ENCODE measurements around the gene ADAM17. TPM values are rescaled to one million over a fixed set of nuclear protein-coding genes. Genes with fewer than 3 reads are reported as not detected.
A peak's percentile ranks its signal among the peaks of the same experiment; 100 is the strongest.

The ADAM17 gene
- 12.4 to 14.3 TPM (median 13.3 TPM) in 3 replicates for polyA plus RNA-seq
- polyA plus RNA-seq (2011; ENCODE audit: low read depth) = 23.9 TPM
- polyA plus RNA-seq (2011; cell fraction: cytosol; rRNA removed) = 4.3 and 6.7 TPM in 2 replicates
- polyA plus RNA-seq (2011; cell fraction: nucleus; rRNA removed) = 22.9 and 26.8 TPM in 2 replicates
- polyA plus RNA-seq (2012; ENCODE audit: low replicate concordance) = 20.0 and 27.2 TPM in 2 replicates
- 11.4 to 25.7 TPM (median 19.8 TPM) in 3 replicates for polyA minus RNA-seq
- polyA minus RNA-seq (2011; cell fraction: cytosol; rRNA and poly(A)+ RNA removed) = 7.7 TPM
- polyA minus RNA-seq (2011; cell fraction: nucleus; rRNA and poly(A)+ RNA removed) = 27.6 and 45.6 TPM in 2 replicates

DNA sequence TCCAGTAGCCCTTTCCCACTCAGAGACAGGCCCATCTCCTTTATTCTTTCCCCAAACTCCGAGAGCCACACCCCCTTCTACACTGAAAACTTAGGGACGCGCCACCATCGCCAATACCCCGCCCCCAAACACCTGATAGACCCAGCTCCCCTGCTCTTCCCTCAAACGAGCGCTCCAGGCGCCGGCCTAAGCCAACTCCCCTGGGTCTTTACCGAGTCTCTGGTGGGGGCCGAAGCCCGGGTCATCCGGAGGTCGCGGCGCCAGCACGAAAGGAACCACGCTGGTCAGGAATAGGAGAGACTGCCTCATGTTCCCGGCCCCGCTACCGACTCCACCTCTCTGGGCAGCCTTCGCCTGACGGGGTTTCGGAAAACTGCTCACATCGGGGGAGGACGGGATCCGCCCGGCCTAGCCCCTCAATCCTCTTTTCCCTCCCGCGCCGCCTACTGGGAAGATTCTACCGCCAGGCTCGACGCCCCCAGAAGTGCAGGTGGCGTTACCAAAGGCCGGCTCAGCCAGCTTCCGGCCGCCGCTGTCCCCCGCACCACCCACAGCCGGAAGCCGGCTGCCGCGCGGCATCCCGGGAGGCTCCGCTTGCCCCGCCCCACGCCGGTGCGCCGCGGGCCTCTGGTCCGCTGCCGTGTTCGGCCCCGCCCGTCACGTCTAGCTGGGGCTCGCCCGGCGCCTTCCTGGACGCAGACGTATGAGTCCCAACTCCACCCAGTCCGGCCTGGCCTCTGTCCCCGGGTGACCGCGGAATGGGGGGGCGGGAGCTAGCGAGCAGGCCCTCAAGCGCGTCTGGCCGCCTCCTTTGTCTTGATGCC is at the start of gene ADAM17:
Gene ADAM17, minus strand, starts transcription at position 534 of the 824 bp plus-strand sequence. Its CDS starts 225 bp downstream, at position 309.
- H3K9me1 ChIP-seq (ENCODE audit: control insufficient read depth, extremely low read depth, insufficient read depth, low read length) = no peaks in the 10 kb centered on the region
- H3K9me3 ChIP-seq (ENCODE audit: control insufficient read depth, low read depth, low read length) = no peaks in the 10 kb centered on the region
- H3K27ac ChIP-seq (ENCODE audit: control insufficient read depth, insufficient read depth, low read length) = peak within 1 kb of the TSS; percentile 98
- H3K4me1 ChIP-seq (ENCODE audit: control insufficient read depth, extremely low read depth, insufficient read depth, low read length) = peaks cover 37% of the 10 kb centered on the region
- TF ChIP-seq CTCF (optimal IDR thresholded peaks at IDR 0.05 in 1 of 3, IDR thresholded peaks at IDR 0.05 in 1 of 3, conservative IDR thresholded peaks at IDR 0.05 in 1 of 3; ENCODE audit: extremely low read depth in 1 of 3, insufficient read depth in 2 of 3, low read length in 3 of 3) = peak; percentile 32 to 66 (median 59)
- no peak for TF ChIP-seq EZH2 (IDR thresholded peaks at IDR 0.05; ENCODE audit: low read length)
- H2AFZ ChIP-seq (ENCODE audit: control insufficient read depth, low read length) = peak within 1 kb of the TSS; percentile 92
- H3K4me3 ChIP-seq (ENCODE audit: control insufficient read depth in 2 of 3, extremely low read depth in 1 of 3, insufficient read depth in 2 of 3, low read depth in 1 of 3, low read length in 3 of 3) = peak within 1 kb of the TSS; percentile 75 to 100 (median 98)
- dilution Hi-C loops (cut with MboI; ENCODE audit: extremely low pct_ligation_motif_present, low sequenced_read_pairs) = no loop called here
- H3K36me3 ChIP-seq (ENCODE audit: control insufficient read depth in 2 of 2, extremely low read depth in 1 of 2, insufficient read depth in 2 of 2, low read length in 2 of 2) = no peaks in the 10 kb centered on the region
- H3K4me2 ChIP-seq (ENCODE audit: control insufficient read depth, extremely low read depth, insufficient read depth, low read depth, low read length) = peak within 1 kb of the TSS; percentile 91
- no peak for FAIRE-seq
- no peaks in the 10 kb centered on the region for H4K20me1 ChIP-seq (ENCODE audit: control insufficient read depth, extremely low read depth, insufficient read depth, low read length)
- peak; percentile 80 for DNase-seq (ENCODE audit: low read depth, low spot score)
- peaks cover 56% of the 10 kb centered on the region for H3K79me2 ChIP-seq (ENCODE audit: control insufficient read depth, insufficient read depth, low read length)
- H3K9ac ChIP-seq (ENCODE audit: control insufficient read depth, extremely low read depth, insufficient read depth, low read length) = peak within 1 kb of the TSS; percentile 98
- no peaks in the 10 kb centered on the region for H3K27me3 ChIP-seq (ENCODE audit: control insufficient read depth, extremely low read depth, insufficient read depth, low read length)

DNA sequence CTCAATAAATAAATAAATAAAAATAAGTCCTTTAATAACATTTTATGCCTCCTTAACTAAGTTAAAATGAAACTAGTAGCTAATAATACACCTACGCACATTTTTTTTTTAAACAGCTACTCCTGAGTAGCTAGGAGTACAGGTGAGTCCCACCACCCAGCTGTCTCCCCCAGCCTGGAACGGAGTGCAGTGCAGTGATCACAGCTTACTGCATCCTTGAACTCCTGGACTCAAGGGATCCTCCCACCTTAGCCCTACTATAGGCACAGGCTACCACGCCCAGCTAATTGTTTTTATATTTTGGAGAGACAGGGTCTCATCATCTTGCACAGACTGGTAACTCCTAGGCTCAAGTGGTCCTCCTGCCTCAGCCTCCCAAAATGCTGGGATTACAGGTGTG is 46.8 kb upstream of the ADAM17 start:
- no peak for TF ChIP-seq EZH2 (IDR thresholded peaks at IDR 0.05; ENCODE audit: low read length)
- TF ChIP-seq CTCF (optimal IDR thresholded peaks at IDR 0.05 in 1 of 3, IDR thresholded peaks at IDR 0.05 in 1 of 3, conservative IDR thresholded peaks at IDR 0.05 in 1 of 3; ENCODE audit: extremely low read depth in 1 of 3, insufficient read depth in 2 of 3, low read length in 3 of 3) = no peak
- Histone ChIP-seq H3K9ac (ENCODE audit: control insufficient read depth, extremely low read depth, insufficient read depth, low read length) (no peak overlapping the region), H3K27ac (ENCODE audit: control insufficient read depth, insufficient read depth, low read length) (no peak overlapping the region), H3K9me3 (ENCODE audit: control insufficient read depth, low read depth, low read length) (peaks cover 2% of the 10 kb centered on the region), H2AFZ (ENCODE audit: control insufficient read depth, low read length) (no peak overlapping the region), H3K4me3 (ENCODE audit: control insufficient read depth in 2 of 3, extremely low read depth in 1 of 3, insufficient read depth in 2 of 3, low read depth in 1 of 3, low read length in 3 of 3) (no peak overlapping the region), H3K27me3 (ENCODE audit: control insufficient read depth, extremely low read depth, insufficient read depth, low read length) (no peaks in the 10 kb centered on the region), H3K4me2 (ENCODE audit: control insufficient read depth, extremely low read depth, insufficient read depth, low read depth, low read length) (no peak overlapping the region), H4K20me1 (ENCODE audit: control insufficient read depth, extremely low read depth, insufficient read depth, low read length) (peaks cover 30% of the 10 kb centered on the region), H3K9me1 (ENCODE audit: control insufficient read depth, extremely low read depth, insufficient read depth, low read length) (no peaks in the 10 kb centered on the region), H3K4me1 (ENCODE audit: control insufficient read depth, extremely low read depth, insufficient read depth, low read length) (no peaks in the 10 kb centered on the region), H3K79me2 (ENCODE audit: control insufficient read depth, insufficient read depth, low read length) (peaks cover 99% of the 10 kb centered on the region), H3K36me3 (ENCODE audit: control insufficient read depth in 2 of 2, extremely low read depth in 1 of 2, insufficient read depth in 2 of 2, low read length in 2 of 2) (peaks cover 4 to 16% of the 10 kb centered on the region in 2 experiments)
- FAIRE-seq (no peak), DNase-seq (ENCODE audit: low read depth, low spot score) (no peak)
- dilution Hi-C loops (cut with MboI; ENCODE audit: extremely low pct_ligation_motif_present, low sequenced_read_pairs) = no loop called here

Measured in keratinocyte (primary cell).